H9 (cell line): ENCODE results near the gene COLEC12. TPM values are rescaled to one million over a fixed set of nuclear protein-coding genes. Genes with fewer than 3 reads are reported as not detected.

Experiments
- DNase-seq: peaks from one replicate; pipeline ENCODE4 v3.0.0-alpha.2; 2017
- H2AFZ ChIP-seq: one replicate; pipeline ENCODE4 v1.6.1; 2013; ENCODE audit warnings: mild to moderate bottlenecking, low read length, control low read depth, moderate library complexity
- H2AK5ac ChIP-seq: 2 replicates; pipeline ENCODE4 v1.6.1; 2013; ENCODE audit warnings: low read length, control low read depth, mixed read lengths; ENCODE audit not compliant: insufficient read length
- H2BK120ac ChIP-seq: one replicate; pipeline ENCODE4 v1.6.1; 2013; ENCODE audit warnings: low read depth, mild to moderate bottlenecking, low read length, control low read depth, inconsistent platforms; ENCODE audit not compliant: poor library complexity, severe bottlenecking
- H2BK12ac ChIP-seq: 2 replicates; pipeline ENCODE4 v1.6.1; 2013; ENCODE audit warnings: low read length, control low read depth, mixed read lengths, low read depth; ENCODE audit not compliant: insufficient read length
- H2BK15ac ChIP-seq: 2 replicates; pipeline ENCODE4 v1.6.1; 2013; ENCODE audit warnings: low read depth, low read length, control low read depth
- H2BK20ac ChIP-seq: one replicate; pipeline ENCODE4 v1.6.1; 2013; ENCODE audit warnings: low read depth, mild to moderate bottlenecking, low read length, control low read depth, inconsistent platforms; ENCODE audit not compliant: poor library complexity, severe bottlenecking
- H2BK5ac ChIP-seq: 2 replicates; pipeline ENCODE4 v1.6.1; 2013; ENCODE audit warnings: low read length, control low read depth, mixed read lengths; ENCODE audit not compliant: insufficient read length
- H3K14ac ChIP-seq: 2 replicates; pipeline ENCODE4 v1.6.1; 2013; ENCODE audit warnings: low read length, control low read depth; ENCODE audit not compliant: insufficient read depth
- H3K18ac ChIP-seq: 2 replicates; pipeline ENCODE4 v1.6.1; 2013; ENCODE audit warnings: low read depth, mild to moderate bottlenecking, mixed read lengths, low read length, control low read depth; ENCODE audit not compliant: insufficient read length
- H3K23ac ChIP-seq: 2 replicates; pipeline ENCODE4 v1.6.1; 2013; ENCODE audit warnings: low read length, control low read depth, mixed read lengths, low read depth; ENCODE audit not compliant: insufficient read length
- H3K23me2 ChIP-seq: 2 replicates; pipeline ENCODE4 v1.6.1; 2013; ENCODE audit warnings: low read depth, mild to moderate bottlenecking, mixed read lengths, low read length, control low read depth; ENCODE audit not compliant: insufficient read length, poor library complexity, severe bottlenecking
- H3K27ac ChIP-seq: 2 replicates; pipeline ENCODE4 v1.5.1; 2013; ENCODE audit warnings: low read length, control low read depth, mixed read lengths, low read depth; ENCODE audit not compliant: insufficient read length
- H3K27me3 ChIP-seq: 2 replicates; pipeline ENCODE4 v1.6.1; 2013; ENCODE audit warnings: low read length, control low read depth, inconsistent platforms; ENCODE audit not compliant: insufficient read depth
- H3K4ac ChIP-seq: 2 replicates; pipeline ENCODE4 v1.6.1; 2013; ENCODE audit warnings: low read depth, mild to moderate bottlenecking, control low read depth, inconsistent platforms, low read length, moderate library complexity
- H3K4me1 ChIP-seq: 2 replicates; pipeline ENCODE4 v1.6.1; 2013; ENCODE audit warnings: low read length, control low read depth, inconsistent platforms; ENCODE audit not compliant: insufficient read depth
- H3K4me2 ChIP-seq: 2 replicates; pipeline ENCODE4 v1.6.1; 2013; ENCODE audit warnings: low read length, control low read depth, mixed read lengths; ENCODE audit not compliant: insufficient read length, insufficient read depth
- H3K56ac ChIP-seq: 2 replicates; pipeline ENCODE4 v1.6.1; 2013; ENCODE audit warnings: low read depth, mild to moderate bottlenecking, mixed read lengths, low read length, control low read depth; ENCODE audit not compliant: insufficient read length
- H3K79me1 ChIP-seq: 2 replicates; pipeline ENCODE4 v1.6.1; 2013; ENCODE audit warnings: low read depth, mild to moderate bottlenecking, moderate library complexity, low read length, control low read depth, inconsistent platforms; ENCODE audit not compliant: insufficient read depth, poor library complexity, severe bottlenecking
- H3K79me2 ChIP-seq: 2 replicates; pipeline ENCODE4 v1.6.1; 2013; ENCODE audit warnings: low read length, control low read depth, inconsistent platforms; ENCODE audit not compliant: insufficient read depth
- H3K9ac ChIP-seq: 2 replicates; pipeline ENCODE4 v1.6.1; 2013; ENCODE audit warnings: low read length, control low read depth, mixed read lengths; ENCODE audit not compliant: insufficient read length; ENCODE audit errors: extremely low read depth
- H3K9me3 ChIP-seq: one replicate; pipeline ENCODE4 v1.6.1; 2013; ENCODE audit warnings: low read depth, low read length, inconsistent platforms; ENCODE audit not compliant: control insufficient read depth
- H3T11ph ChIP-seq: one replicate; pipeline ENCODE4 v1.6.1; 2013; ENCODE audit warnings: mild to moderate bottlenecking, low read length, control low read depth, inconsistent platforms
- H4K20me1 ChIP-seq: one replicate; pipeline ENCODE4 v1.6.1; 2013; ENCODE audit not compliant: control insufficient read depth, insufficient read length, insufficient read depth
- H4K5ac ChIP-seq: 2 replicates; pipeline ENCODE4 v1.6.1; 2013; ENCODE audit warnings: low read depth, mild to moderate bottlenecking, mixed read lengths, low read length, control low read depth; ENCODE audit not compliant: insufficient read length
- H4K8ac ChIP-seq: replicated peaks from 2 replicates; pipeline ENCODE4 v1.6.1; 2013; ENCODE audit warnings: low read length, control low read depth, mixed read lengths, low read depth; ENCODE audit not compliant: insufficient read length
- H4K91ac ChIP-seq: 2 replicates; pipeline ENCODE4 v1.6.1; 2013; ENCODE audit warnings: low read depth, mild to moderate bottlenecking, moderate library complexity, mixed read lengths, low read length, control low read depth; ENCODE audit not compliant: insufficient read length
- H3K27ac Mint-ChIP-seq, 3 experiments: 2 replicates in 2 of 3; 3 replicates in 1 of 3; pipeline ENCODE4 v1.8.0; 2020 to 2021; ENCODE audit warnings: mixed read lengths in 3 of 3, mild to moderate bottlenecking in 1 of 3, moderate library complexity in 1 of 3
- H3K27me3 Mint-ChIP-seq: 2 replicates; pipeline ENCODE4 v1.8.0; 2021; ENCODE audit warnings: low read depth, mild to moderate bottlenecking, moderate library complexity, mixed read lengths
- H3K36me3 Mint-ChIP-seq, 3 experiments: 2 replicates in 2 of 3; 3 replicates in 1 of 3; pipeline ENCODE4 v1.8.0; 2020 to 2021; ENCODE audit warnings: low read depth in 3 of 3, mixed read lengths in 3 of 3; ENCODE audit not compliant: insufficient read depth in 1 of 3
- H3K4me1 Mint-ChIP-seq, 2 experiments: 2 replicates each; pipeline ENCODE4 v1.8.0; 2020; ENCODE audit warnings: mixed read lengths in 2 of 2
- H3K4me3 Mint-ChIP-seq, 2 experiments: 2 replicates in 1 of 2; 3 replicates in 1 of 2; pipeline ENCODE4 v1.8.0; 2020 to 2021; ENCODE audit warnings: mild to moderate bottlenecking in 2 of 2, mixed read lengths in 2 of 2, moderate library complexity in 1 of 2
- H3K9me3 Mint-ChIP-seq, 2 experiments: 2 replicates in 1 of 2; 3 replicates in 1 of 2; pipeline ENCODE4 v1.8.0; 2020; ENCODE audit warnings: mild to moderate bottlenecking in 2 of 2, mixed read lengths in 2 of 2, moderate library complexity in 1 of 2
- CTCF ChIP-seq: fragments of 200-600 bp; sonication (generic); conservative IDR thresholded peaks from 3 replicates; pipeline ENCODE4 v1.8.0; 2021; ENCODE audit warnings: antibody characterized with exemption, mild to moderate bottlenecking
- total RNA-seq: library from RNA; stranded (reverse); gene quantifications from 2 replicates; pipeline ENCODE4 v1.2.1, GENCODE V29; 2021

COLEC12 gene
- total RNA-seq, 1 experiment from 2014 or later, result 0.70 TPM

GRCh38 chr18:313931-314330 is 186.6 kb downstream of the COLEC12 start:
- H3K9me3 Mint-ChIP-seq, result no peaks in the 10 kb centered on the region; a peak in 1 of 5 replicates
- Histone ChIP-seq H2AFZ (no peak overlapping the region), H3K79me1 (no peaks in the 10 kb centered on the region), H2BK120ac (no peak overlapping the region), H3K27ac (no peak overlapping the region), H2BK12ac (no peak overlapping the region), H3K79me2 (no peaks in the 10 kb centered on the region), H4K5ac (no peak overlapping the region), H3K4me2 (no peak overlapping the region), H3K56ac (no peak overlapping the region), H3K23ac (no peak overlapping the region), H3K18ac (no peak overlapping the region), H4K20me1 (no peaks in the 10 kb centered on the region), H2BK5ac (no peak overlapping the region), H3T11ph (no peak overlapping the region), H3K23me2 (no peaks in the 10 kb centered on the region), H2AK5ac (no peak overlapping the region), H2BK15ac (no peak overlapping the region), H3K14ac (no peak overlapping the region), H2BK20ac (no peak overlapping the region), H3K9ac (no peak overlapping the region), H3K4ac (no peak overlapping the region), H3K4me1 (no peaks in the 10 kb centered on the region), H3K9me3 (no peaks in the 10 kb centered on the region), H3K27me3 (no peaks in the 10 kb centered on the region), H4K8ac (no peak overlapping the region), H4K91ac (no peak overlapping the region)
- no peak overlapping the region for H3K4me3 Mint-ChIP-seq
- peaks cover 5% of the 10 kb centered on the region for H3K27me3 Mint-ChIP-seq
- H3K4me1 Mint-ChIP-seq, result peaks cover 4 to 8% of the 10 kb centered on the region in 2 experiments
- DNase-seq, result no peak
- no peak overlapping the region for H3K27ac Mint-ChIP-seq
- no peak for TF ChIP-seq CTCF
- H3K36me3 Mint-ChIP-seq, result no peaks in the 10 kb centered on the region; a peak in 1 of 7 replicates
